ENCODE results near the gene P2RX3. TPM values are rescaled to one million over a fixed set of nuclear protein-coding genes. Genes with fewer than 3 reads are reported as not detected.
A peak's percentile ranks its signal among the peaks of the same experiment; 100 is the strongest.

Gene P2RX3
- polyA plus RNA-seq, 3 donors: 0.02 TPM; not detected in 2

- 82 to 93% (median 92%) methylated on average over 10 of the region's 10 CpGs for WGBS, 3 donors
These were observed 29.6 kb upstream of the P2RX3 start for GRCh38 chr11:57308426-57309060.

GRCh38 chr11:57309106-57310059, 28.8 kb upstream of the P2RX3 start:
- no peak overlapping the region for H3K27ac ChIP-seq (ENCODE audit: low read depth, low read length)
- 78 to 91% (median 91%) methylated on average over 24 of the region's 24 CpGs for WGBS, 3 donors

More at GRCh38 chr11:57308426-57309060, 29.6 kb upstream of the P2RX3 start:
- H3K27ac ChIP-seq (ENCODE audit: low read depth, low read length): no peak overlapping the region

GRCh38 chr11:57310091-57310490, 28.1 kb upstream of the P2RX3 start:
- 57 to 77% (median 76%) methylated on average over 6 of the region's 6 CpGs for WGBS, 3 donors
- H3K27ac ChIP-seq (ENCODE audit: low read depth, low read length): no peak overlapping the region

- WGBS, 3 donors: 21 to 45% (median 30%) methylated on average over 6 of the region's 6 CpGs
- no peak overlapping the region for H3K27ac ChIP-seq (ENCODE audit: low read depth, low read length)
These were observed 27.5 kb upstream of the P2RX3 start for GRCh38 chr11:57310630-57311086.

GRCh38 chr11:57311109-57311936, 26.8 kb upstream of the P2RX3 start:
- WGBS, 3 donors: 1 to 5% (median 2%) methylated on average over 24 to 31 of the region's 31 CpGs
- no peak overlapping the region for H3K27ac ChIP-seq (ENCODE audit: low read depth, low read length)

- WGBS, 3 donors: 70 to 85% (median 77%) methylated on average over 10 of the region's 10 CpGs
- H3K27ac ChIP-seq (ENCODE audit: low read depth, low read length): no peak overlapping the region
These were observed 25.6 kb upstream of the P2RX3 start for GRCh38 chr11:57312511-57313021.

- WGBS, 3 donors: 57 to 75% (median 65%) methylated on average over 25 to 26 of the region's 26 CpGs
- H3K27ac ChIP-seq (ENCODE audit: low read depth, low read length): no peak overlapping the region
These were observed 24.9 kb upstream of the P2RX3 start for GRCh38 chr11:57313071-57313787.

- WGBS, 3 donors: 76 to 83% (median 81%) methylated on average over 8 of the region's 8 CpGs
- no peak overlapping the region for H3K27ac ChIP-seq (ENCODE audit: low read depth, low read length)
These were observed 24.4 kb upstream of the P2RX3 start for GRCh38 chr11:57313788-57314135.

- no peak overlapping the region for H3K27ac ChIP-seq (ENCODE audit: low read depth, low read length)
- WGBS, 3 donors: 80 to 89% (median 81%) methylated on average over 15 of the region's 15 CpGs
These were observed 23.8 kb upstream of the P2RX3 start for GRCh38 chr11:57314221-57314973.

- no peak overlapping the region for H3K27ac ChIP-seq (ENCODE audit: low read depth, low read length)
- 7 to 12% (median 9%) methylated on average over 8 of the region's 8 CpGs for WGBS, 3 donors
These were observed 22.7 kb upstream of the P2RX3 start for GRCh38 chr11:57315491-57315890.

- 56 to 67% (median 65%) methylated on average over 3 of the region's 3 CpGs for WGBS, 3 donors
- no peak overlapping the region for H3K27ac ChIP-seq (ENCODE audit: low read depth, low read length)
These were observed 22.1 kb upstream of the P2RX3 start for GRCh38 chr11:57316017-57316416.

- H3K27ac ChIP-seq (ENCODE audit: low read depth, low read length): no peak overlapping the region
- whole genome bisulfite sequencing, 3 donors: 33 to 46% (median 38%) methylated on average over 2 of the region's 2 CpGs
These were observed 20.0 kb upstream of the P2RX3 start for GRCh38 chr11:57318178-57318577.

- WGBS, 3 donors: 68 to 84% (median 71%) methylated on average over 18 to 22 of the region's 22 CpGs
- no peak overlapping the region for H3K27ac ChIP-seq (ENCODE audit: low read depth, low read length)
These were observed 18.0 kb upstream of the P2RX3 start for GRCh38 chr11:57320067-57320718.

- no peak overlapping the region for H3K27ac ChIP-seq (ENCODE audit: low read depth, low read length)
- 54 to 69% (median 63%) methylated on average over 2 of the region's 2 CpGs for WGBS, 3 donors
These were observed 17.3 kb upstream of the P2RX3 start for GRCh38 chr11:57320719-57321387.

- 16 to 49% (median 31%) methylated on average over 6 of the region's 6 CpGs for WGBS, 3 donors
These were observed 16.5 kb upstream of the P2RX3 start for GRCh38 chr11:57321388-57322255.

More at GRCh38 chr11:57321388-57322255, 16.5 kb upstream of the P2RX3 start:
- peak overlapping the region; percentile 60 for H3K27ac ChIP-seq (ENCODE audit: low read depth, low read length)

All from adipose tissue (tissue), 3 donors.